Liver (tissue), 9 donors: Measurements from ENCODE around the gene RGS9BP. TPM values are rescaled to one million over a fixed set of nuclear protein-coding genes. Genes with fewer than 3 reads are reported as not detected.

Source experiments
- DNase-seq: peaks from one replicate; pipeline ENCODE4 v3.0.0-alpha.2; 2017; ENCODE audit warnings: low spot score
- H3K27ac ChIP-seq, 2 donors: one replicate each; pipeline ENCODE4 v1.7.0; 2013; ENCODE audit warnings: inconsistent platforms in 2 of 2, low read length in 2 of 2, control low read depth in 1 of 2, low read depth in 1 of 2, mild to moderate bottlenecking in 1 of 2
- H3K27me3 ChIP-seq, 4 donors: one replicate each; pipeline versions ENCODE4 v1.6.1 to v1.7.0; 2013; ENCODE audit warnings: low read length in 3 of 4, inconsistent platforms in 1 of 4, mild to moderate bottlenecking in 1 of 4, moderate library complexity in 1 of 4; ENCODE audit not compliant: control insufficient read depth in 4 of 4, insufficient read depth in 4 of 4
- H3K36me3 ChIP-seq, 4 donors: one replicate each; pipeline versions ENCODE4 v1.6.1 to v1.7.0; 2013; ENCODE audit warnings: low read length in 3 of 4, mild to moderate bottlenecking in 3 of 4, low read depth in 1 of 4, moderate library complexity in 1 of 4; ENCODE audit not compliant: control insufficient read depth in 4 of 4, insufficient read depth in 3 of 4
- H3K4me1 ChIP-seq, 4 donors: one replicate each; pipeline versions ENCODE4 v1.6.1 to v1.7.0; 2013; ENCODE audit warnings: low read length in 3 of 4, mild to moderate bottlenecking in 3 of 4, moderate library complexity in 1 of 4; ENCODE audit not compliant: control insufficient read depth in 4 of 4, insufficient read depth in 4 of 4
- H3K4me3 ChIP-seq, 3 donors: one replicate each; pipeline versions ENCODE4 v1.6.1 to v1.7.0; 2013; ENCODE audit warnings: low read length in 3 of 3, control low read depth in 1 of 3, low read depth in 1 of 3, mild to moderate bottlenecking in 1 of 3
- H3K9ac ChIP-seq, 2 donors: one replicate each; pipeline ENCODE4 v1.7.0; 2013; ENCODE audit warnings: low read length in 2 of 2, mild to moderate bottlenecking in 2 of 2, moderate library complexity in 2 of 2, control low read depth in 1 of 2, low read depth in 1 of 2
- H3K9me3 ChIP-seq, 4 donors: one replicate each; pipeline versions ENCODE4 v1.6.1 to v1.7.0; 2013; ENCODE audit warnings: low read length in 3 of 4; ENCODE audit not compliant: control insufficient read depth in 4 of 4
- EGR1 ChIP-seq, 2 donors: IDR thresholded peaks; 2 replicates each; pipeline ENCODE4 v1.6.1; 2016 to 2018; ENCODE audit warnings: antibody characterized with exemption in 2 of 2, low read depth in 2 of 2
- FOXA1 ChIP-seq: IDR thresholded peaks from 2 replicates; pipeline ENCODE4 v1.6.1; 2016; ENCODE audit warnings: antibody characterized with exemption
- FOXA2 ChIP-seq: IDR thresholded peaks from 2 replicates; pipeline ENCODE4 v1.6.1; 2016; ENCODE audit warnings: antibody characterized with exemption
- HNF4A ChIP-seq, 2 donors: conservative IDR thresholded peaks; 2 replicates each; pipeline ENCODE4 v1.6.1; 2016; ENCODE audit warnings: antibody characterized with exemption in 2 of 2, mild to moderate bottlenecking in 2 of 2
- HNF4G ChIP-seq: IDR thresholded peaks from 2 replicates; pipeline ENCODE4 v1.6.1; 2016; ENCODE audit warnings: antibody characterized with exemption
- JUND ChIP-seq, 2 donors: IDR thresholded peaks; 2 replicates each; pipeline ENCODE4 v1.6.1; 2016; ENCODE audit warnings: antibody characterized with exemption in 2 of 2
- NR2F2 ChIP-seq: IDR thresholded peaks from 2 replicates; pipeline ENCODE4 v1.6.1; 2016; ENCODE audit warnings: antibody characterized with exemption
- RAD21 ChIP-seq, 2 donors: IDR thresholded peaks; 2 replicates each; pipeline ENCODE4 v1.6.1; 2016; ENCODE audit warnings: antibody characterized with exemption in 2 of 2, mild to moderate bottlenecking in 2 of 2
- RXRA ChIP-seq, 2 donors: IDR thresholded peaks; 2 replicates each; pipeline ENCODE4 v1.6.1; 2017 to 2018; ENCODE audit warnings: antibody characterized with exemption in 2 of 2, mild to moderate bottlenecking in 1 of 2
- TAF1 ChIP-seq: conservative IDR thresholded peaks from 2 replicates; pipeline ENCODE4 v1.6.1; 2016; ENCODE audit warnings: antibody characterized with exemption, mild to moderate bottlenecking
- YY1 ChIP-seq: IDR thresholded peaks from 2 replicates; pipeline ENCODE4 v1.6.1; 2016; ENCODE audit warnings: antibody characterized with exemption, mild to moderate bottlenecking
- WGBS: extraction: QIAGEN DNeasy Blood & Tissue Kit; methylation state at CpG from one replicate; pipeline ENCODE4 v1.1.7; 2013; 5-methylcytosine and 5-hydroxymethylcytosine counted together
- polyA plus RNA-seq, 2 donors: library from polyadenylated mRNA; stranded (reverse) in 1 of 2; unstranded in 1 of 2; fragments of 200-250 nt in 1 of 2; fragments of >200 nt in 1 of 2; fragmentation: Nextera tagmentation in 1 of 2; extraction: Ambion mirVana in 1 of 2; gene quantifications; one replicate each; pipeline versions ENCODE4 v1.2.1 to v1.2.3, GENCODE V29; 2013 to 2015
- total RNA-seq, 2 donors: library from RNA; depleted of rRNA; stranded (reverse); fragments of >200 nt; gene quantifications; one replicate each; pipeline ENCODE4 v1.2.3, GENCODE V29; 2014
- TF ChIP-seq, protein P1 (sequence below): IDR thresholded peaks from 2 replicates; pipeline ENCODE4 v1.6.1; 2016; ENCODE audit warnings: antibody characterized with exemption
- TF ChIP-seq, protein P2 (sequence below): IDR thresholded peaks from 2 replicates; pipeline ENCODE4 v1.6.1; 2016; ENCODE audit warnings: antibody characterized with exemption
- TF ChIP-seq, protein P3 (sequence below): IDR thresholded peaks from 2 replicates; pipeline ENCODE4 v1.6.1; 2016; ENCODE audit warnings: antibody characterized with exemption
- TF ChIP-seq, protein P4 (sequence below): IDR thresholded peaks from 2 replicates; pipeline ENCODE4 v1.6.1; 2016; ENCODE audit warnings: antibody characterized with exemption, mild to moderate bottlenecking
- donor health status: healthy.
- donor health status: healthy.
- donor health status: healthy.
- donor health status: healthy.
- donor health status: healthy.

RGS9BP gene
- total and polyA plus RNA-seq, 4 donors, result under 0.01 to 0.05 (median 0.01) TPM; not detected in 1

DNA sequence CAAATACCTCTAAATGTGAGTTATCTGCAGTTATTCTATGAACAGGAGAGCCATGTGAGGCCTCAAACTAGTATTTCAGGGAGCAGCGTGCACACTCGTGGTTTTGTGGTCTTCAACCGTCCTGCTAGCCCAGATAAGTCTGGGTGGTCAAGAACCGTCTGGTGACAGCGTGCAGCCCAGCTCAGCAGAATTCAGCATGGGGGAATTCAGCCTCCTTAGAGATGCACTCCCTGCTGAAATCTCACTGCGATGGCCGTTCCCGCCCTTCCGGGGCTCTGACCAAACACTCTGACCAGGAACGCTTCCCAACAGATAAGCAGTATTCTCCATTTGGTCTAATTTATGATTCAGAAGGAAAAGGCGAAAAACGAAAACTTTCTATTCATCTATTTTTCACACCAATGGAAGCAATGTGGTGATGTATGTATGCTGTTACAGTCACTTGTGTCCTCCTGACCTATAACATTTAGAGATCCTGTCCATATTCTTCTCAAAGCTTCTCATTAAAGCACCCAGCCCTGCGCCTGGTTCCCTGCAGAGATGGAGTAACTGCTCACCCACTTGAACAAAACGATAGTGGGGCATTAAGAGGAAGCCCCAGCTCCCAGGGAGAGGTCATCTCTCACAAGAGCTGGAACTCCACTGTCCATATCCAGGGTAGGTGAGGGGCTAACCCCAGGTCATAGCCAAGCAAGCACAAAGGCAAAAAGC lies 3.6 kb upstream of the RGS9BP start:
- no peak overlapping the region for H3K27ac ChIP-seq
- H3K4me3 ChIP-seq, result no peak overlapping the region
- H3K27me3 ChIP-seq, result peaks cover 0 to 3% (median 0%) of the 10 kb centered on the region in 4 donors
- H3K36me3 ChIP-seq, result no peaks in the 10 kb centered on the region
- 85% methylated on average over 14 of the region's 14 CpGs for whole genome bisulfite sequencing
- H3K9me3 ChIP-seq, result no peaks in the 10 kb centered on the region
- H3K4me1 ChIP-seq, result peaks cover 9 to 38% (median 16%) of the 10 kb centered on the region in 4 donors
- TF ChIP-seq, protein P1, sequence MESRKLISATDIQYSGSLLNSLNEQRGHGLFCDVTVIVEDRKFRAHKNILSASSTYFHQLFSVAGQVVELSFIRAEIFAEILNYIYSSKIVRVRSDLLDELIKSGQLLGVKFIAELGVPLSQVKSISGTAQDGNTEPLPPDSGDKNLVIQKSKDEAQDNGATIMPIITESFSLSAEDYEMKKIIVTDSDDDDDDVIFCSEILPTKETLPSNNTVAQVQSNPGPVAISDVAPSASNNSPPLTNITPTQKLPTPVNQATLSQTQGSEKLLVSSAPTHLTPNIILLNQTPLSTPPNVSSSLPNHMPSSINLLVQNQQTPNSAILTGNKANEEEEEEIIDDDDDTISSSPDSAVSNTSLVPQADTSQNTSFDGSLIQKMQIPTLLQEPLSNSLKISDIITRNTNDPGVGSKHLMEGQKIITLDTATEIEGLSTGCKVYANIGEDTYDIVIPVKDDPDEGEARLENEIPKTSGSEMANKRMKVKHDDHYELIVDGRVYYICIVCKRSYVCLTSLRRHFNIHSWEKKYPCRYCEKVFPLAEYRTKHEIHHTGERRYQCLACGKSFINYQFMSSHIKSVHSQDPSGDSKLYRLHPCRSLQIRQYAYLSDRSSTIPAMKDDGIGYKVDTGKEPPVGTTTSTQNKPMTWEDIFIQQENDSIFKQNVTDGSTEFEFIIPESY, result no peak
- TF ChIP-seq TAF1 (no peak), HNF4G (no peak), YY1 (no peak), FOXA1 (no peak), HNF4A (conservative IDR thresholded peaks at IDR 0.05) (no peak), FOXA2 (no peak), EGR1 (IDR thresholded peaks at IDR 0.05; ENCODE audit: low read depth in 2 of 2) (no peak), JUND (IDR thresholded peaks at IDR 0.05) (no peak), RXRA (IDR thresholded peaks at IDR 0.05) (no peak)
- TF ChIP-seq, protein P2, sequence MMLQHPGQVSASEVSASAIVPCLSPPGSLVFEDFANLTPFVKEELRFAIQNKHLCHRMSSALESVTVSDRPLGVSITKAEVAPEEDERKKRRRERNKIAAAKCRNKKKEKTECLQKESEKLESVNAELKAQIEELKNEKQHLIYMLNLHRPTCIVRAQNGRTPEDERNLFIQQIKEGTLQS, result no peak
- TF ChIP-seq, protein P3, sequence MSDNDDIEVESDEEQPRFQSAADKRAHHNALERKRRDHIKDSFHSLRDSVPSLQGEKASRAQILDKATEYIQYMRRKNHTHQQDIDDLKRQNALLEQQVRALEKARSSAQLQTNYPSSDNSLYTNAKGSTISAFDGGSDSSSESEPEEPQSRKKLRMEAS, result no peak
- no peak for DNase-seq
- no peak overlapping the region for H3K9ac ChIP-seq

DNA sequence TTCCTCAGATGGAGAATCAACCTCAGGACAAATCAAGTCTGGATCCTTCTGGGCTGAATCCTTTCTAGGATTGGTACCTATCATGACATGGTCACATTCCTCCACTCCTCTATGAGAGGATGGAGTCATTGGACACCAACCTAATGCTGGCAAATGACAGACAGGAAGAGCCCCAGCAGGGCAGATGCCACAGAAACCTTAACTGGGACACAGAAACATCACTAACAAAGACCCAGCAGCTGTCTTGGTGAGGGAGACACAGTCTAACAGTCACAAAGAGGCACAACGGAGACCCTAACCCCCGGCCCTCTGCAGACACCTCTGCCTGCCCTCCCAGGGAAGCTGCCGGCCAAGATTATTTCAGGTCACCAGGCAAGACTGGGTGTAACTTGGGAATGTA lies 2.8 kb upstream of the RGS9BP start:
- H3K4me3 ChIP-seq, result no peak overlapping the region
- H3K27me3 ChIP-seq, result peaks cover 0 to 3% (median 0%) of the 10 kb centered on the region in 4 donors
- H3K36me3 ChIP-seq, result no peaks in the 10 kb centered on the region
- DNase-seq, result no peak
- H3K27ac ChIP-seq, result no peak overlapping the region
- WGBS, result 90% methylated on average over 3 of the region's 3 CpGs
- H3K9ac ChIP-seq, result no peak overlapping the region
- TF ChIP-seq FOXA1 (no peak), TAF1 (no peak), NR2F2 (no peak), RXRA (IDR thresholded peaks at IDR 0.05) (no peak), YY1 (no peak), RAD21 (IDR thresholded peaks at IDR 0.05) (no peak), HNF4A (conservative IDR thresholded peaks at IDR 0.05) (no peak)
- TF ChIP-seq, protein P4, sequence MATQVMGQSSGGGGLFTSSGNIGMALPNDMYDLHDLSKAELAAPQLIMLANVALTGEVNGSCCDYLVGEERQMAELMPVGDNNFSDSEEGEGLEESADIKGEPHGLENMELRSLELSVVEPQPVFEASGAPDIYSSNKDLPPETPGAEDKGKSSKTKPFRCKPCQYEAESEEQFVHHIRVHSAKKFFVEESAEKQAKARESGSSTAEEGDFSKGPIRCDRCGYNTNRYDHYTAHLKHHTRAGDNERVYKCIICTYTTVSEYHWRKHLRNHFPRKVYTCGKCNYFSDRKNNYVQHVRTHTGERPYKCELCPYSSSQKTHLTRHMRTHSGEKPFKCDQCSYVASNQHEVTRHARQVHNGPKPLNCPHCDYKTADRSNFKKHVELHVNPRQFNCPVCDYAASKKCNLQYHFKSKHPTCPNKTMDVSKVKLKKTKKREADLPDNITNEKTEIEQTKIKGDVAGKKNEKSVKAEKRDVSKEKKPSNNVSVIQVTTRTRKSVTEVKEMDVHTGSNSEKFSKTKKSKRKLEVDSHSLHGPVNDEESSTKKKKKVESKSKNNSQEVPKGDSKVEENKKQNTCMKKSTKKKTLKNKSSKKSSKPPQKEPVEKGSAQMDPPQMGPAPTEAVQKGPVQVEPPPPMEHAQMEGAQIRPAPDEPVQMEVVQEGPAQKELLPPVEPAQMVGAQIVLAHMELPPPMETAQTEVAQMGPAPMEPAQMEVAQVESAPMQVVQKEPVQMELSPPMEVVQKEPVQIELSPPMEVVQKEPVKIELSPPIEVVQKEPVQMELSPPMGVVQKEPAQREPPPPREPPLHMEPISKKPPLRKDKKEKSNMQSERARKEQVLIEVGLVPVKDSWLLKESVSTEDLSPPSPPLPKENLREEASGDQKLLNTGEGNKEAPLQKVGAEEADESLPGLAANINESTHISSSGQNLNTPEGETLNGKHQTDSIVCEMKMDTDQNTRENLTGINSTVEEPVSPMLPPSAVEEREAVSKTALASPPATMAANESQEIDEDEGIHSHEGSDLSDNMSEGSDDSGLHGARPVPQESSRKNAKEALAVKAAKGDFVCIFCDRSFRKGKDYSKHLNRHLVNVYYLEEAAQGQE, result no peak
- TF ChIP-seq, protein P2, result no peak
- H3K9me3 ChIP-seq, result no peaks in the 10 kb centered on the region
- peaks cover 9 to 38% (median 16%) of the 10 kb centered on the region in 4 donors for H3K4me1 ChIP-seq
